ENCODE data around the gene ETF1.

ETF1 gene

GRCh38 chr5:138542956-138543729, at the start of gene ETF1:
Gene ETF1, minus strand, starts transcription at chr5:138543236. Its CDS starts 318 bp downstream, at chr5:138542918.
- ATAC-seq, result peak; percentile 93

- ATAC-seq, result no peak
Observed at GRCh38 chr5:138588013-138588788, 45.2 kb upstream of the ETF1 start.

GRCh38 chr5:138585157-138585556, 42.1 kb upstream of the ETF1 start:
- no peak for ATAC-seq

DNA sequence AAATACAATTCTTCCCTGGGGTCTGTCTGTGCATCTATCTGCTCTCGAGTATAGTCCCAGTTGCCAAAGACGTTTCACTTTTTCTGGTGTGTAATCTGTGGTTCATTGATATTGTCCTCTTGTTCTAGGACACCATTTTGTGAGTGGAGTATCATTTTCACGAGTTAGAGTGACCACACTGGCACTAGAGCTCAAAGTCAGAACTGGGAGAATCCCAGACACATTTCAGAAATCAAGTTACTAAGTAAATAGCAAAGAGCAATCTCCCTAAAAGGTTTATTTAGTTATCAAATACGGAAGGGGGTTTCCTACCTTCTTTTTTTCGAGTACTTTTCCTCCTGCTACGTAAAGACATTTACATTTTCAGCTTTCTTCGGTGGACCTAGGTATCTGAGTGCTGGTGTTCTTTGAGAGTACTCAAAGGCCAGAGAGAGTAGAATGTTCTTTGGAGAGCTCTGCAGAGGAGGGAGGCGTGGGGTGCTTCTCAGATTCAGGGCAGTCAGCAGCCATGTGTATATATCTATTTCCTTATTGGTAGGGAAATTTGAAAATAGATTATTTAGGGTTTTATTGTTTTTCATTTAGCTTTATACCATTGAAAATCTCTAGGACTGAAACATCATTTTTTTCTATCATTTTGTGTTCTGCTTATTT, 41.1 kb upstream of the ETF1 start:
- ATAC-seq, result no peak

GRCh38 chr5:138582959-138583358, 39.9 kb upstream of the ETF1 start:
- no peak for ATAC-seq

DNA sequence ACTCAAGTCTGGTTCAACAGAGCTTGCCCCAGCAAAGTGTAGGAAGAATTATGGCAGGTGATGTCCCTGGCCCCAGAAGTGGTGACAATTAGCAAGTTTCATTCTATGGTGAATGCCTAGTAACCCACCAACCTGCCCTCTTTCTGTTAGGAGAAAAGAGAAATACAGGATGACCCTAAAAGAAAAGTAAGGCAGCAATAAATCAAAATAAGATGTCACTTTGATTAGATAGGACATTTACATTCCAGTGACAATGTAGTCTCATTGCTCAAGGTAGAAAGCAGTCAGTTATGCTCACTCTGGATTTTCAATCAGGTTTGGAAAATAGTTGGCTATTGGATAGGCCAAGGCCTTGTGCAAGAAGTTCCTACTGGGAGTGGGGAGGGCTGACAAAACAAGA, 37.7 kb upstream of the ETF1 start:
- ATAC-seq, result no peak

DNA sequence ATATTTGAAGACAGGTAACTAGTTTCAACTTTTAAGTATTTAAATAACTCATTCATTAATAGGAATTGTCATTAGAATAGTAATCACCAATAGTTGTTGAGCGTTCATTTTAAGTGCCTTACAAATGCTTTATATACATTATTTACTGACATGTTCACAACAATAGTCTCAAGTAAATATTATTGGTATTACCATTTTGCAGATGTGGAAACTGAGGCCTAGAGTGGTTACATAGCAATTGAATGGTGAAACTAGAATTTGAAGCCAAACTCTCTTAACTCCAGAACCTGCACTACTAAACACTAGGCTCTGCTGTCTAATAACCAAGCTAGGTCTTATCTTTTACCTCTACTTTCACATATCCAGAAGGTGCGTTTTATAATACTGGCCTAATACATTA, 37.0 kb upstream of the ETF1 start:
- no peak for ATAC-seq

- ATAC-seq, result no peak
Observed at GRCh38 chr5:138579517-138579863, 36.5 kb upstream of the ETF1 start.

GRCh38 chr5:138577452-138577851, 34.4 kb upstream of the ETF1 start:
- no peak for ATAC-seq

- peak; percentile 83 to 85 for ATAC-seq
Observed at GRCh38 chr5:138575194-138576015, 32.4 kb upstream of the ETF1 start, which contains the start of gene HSPA9. Gene HSPA9, minus strand, starts transcription at chr5:138575401. Its CDS starts 83 bp downstream, at chr5:138575318.

GRCh38 chr5:138574744-138575193, 31.7 kb upstream of the ETF1 start:
- peak; percentile 17 to 22 for ATAC-seq

- no peak for ATAC-seq
Observed at GRCh38 chr5:138573949-138574670, 31.1 kb upstream of the ETF1 start.

- no peak for ATAC-seq
Observed at GRCh38 chr5:138573223-138573622, 30.2 kb upstream of the ETF1 start.

DNA sequence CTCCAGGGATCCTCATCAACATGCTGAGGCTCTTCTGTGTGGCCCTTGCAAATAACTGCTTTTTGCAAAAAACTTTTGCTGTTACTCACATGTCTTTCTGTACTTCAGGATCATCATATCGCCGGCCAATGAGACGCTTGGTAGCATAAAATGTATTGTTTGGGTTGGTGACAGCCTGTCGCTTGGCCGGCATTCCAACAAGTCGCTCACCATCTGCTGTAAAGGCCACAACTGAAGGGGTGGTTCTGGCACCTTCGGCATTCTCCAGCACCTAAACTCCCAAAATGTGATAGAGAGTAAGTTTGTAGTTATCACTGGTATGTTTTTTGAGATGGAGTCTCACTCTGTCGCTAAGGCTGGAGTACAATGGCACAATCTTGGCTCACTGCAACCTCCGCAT, 27.8 kb upstream of the ETF1 start:
- no peak for ATAC-seq

DNA sequence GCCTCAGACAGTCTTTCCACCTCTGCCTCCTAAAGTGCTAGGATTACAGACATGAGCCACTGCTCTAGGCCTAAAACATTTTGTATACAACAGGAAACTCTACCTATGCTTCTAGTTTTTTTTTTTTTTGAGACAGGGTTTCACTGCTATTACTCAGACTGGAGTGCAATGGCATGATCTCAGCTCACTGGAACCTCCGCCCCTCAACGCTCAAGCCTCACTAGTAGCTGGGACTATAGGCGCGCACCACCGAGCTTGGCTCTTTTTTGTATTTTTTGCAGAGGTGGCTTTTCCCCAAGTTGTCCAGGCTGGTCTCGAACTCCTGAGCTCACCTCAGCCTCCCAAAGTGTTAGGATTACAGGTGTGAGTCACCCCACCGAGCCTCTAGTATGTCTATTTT, 26.7 kb upstream of the ETF1 start:
- peak in 1 of 2 donors; percentile 22 for ATAC-seq

DNA sequence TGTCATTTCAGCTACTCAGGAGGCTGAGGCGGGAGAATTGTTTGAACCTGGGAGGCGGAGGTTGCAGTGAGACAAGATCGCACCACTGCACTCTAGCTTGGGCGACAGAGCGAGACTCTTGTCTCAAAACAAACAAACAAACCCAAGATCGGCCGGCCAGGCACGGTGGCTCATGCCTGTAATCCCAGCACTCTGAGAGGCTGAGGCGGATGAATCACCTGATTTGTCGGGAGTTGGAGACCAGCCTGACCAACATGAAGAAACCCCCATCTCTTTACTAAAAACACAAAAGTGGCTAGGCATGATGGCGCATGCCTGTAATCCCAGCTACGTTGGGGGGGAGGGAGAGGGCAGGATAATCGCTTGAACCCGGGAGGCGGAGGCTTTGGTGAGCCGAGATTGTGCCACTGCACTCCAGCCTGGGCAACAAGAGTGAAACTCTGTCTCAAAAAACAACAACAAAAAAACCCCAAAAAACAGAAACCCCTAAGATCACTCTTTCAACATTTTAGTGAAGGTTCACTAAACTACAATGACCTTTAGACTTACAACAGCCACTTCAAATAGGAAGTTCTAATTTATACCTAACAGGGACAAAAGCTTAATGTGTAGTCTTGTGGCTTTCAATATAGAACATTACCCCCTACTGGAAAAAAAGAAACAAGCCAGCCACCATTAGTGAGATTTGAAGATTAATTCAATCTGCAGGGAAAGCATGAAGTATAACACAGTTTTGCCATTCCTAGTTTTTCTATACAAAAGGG, 25.2 kb upstream of the ETF1 start:
- ATAC-seq, result no peak

DNA sequence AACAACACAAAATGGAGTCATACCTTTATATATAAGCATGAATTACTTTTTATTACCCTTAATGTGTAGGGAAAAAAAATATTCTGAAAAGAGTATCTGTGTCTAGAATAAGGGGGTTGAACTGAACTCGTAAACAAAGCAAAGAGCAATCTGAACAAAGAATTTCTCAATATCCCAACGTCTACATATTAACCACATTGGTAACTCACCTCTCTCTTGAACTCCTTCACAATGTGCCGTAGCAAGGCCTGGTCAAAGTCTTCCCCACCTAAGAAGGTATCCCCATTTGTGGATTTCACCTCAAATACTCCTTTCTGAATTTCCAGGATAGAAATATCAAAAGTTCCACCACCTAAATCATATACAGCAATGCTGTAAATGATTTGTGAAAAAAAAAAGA, 23.8 kb upstream of the ETF1 start:
- ATAC-seq, result no peak

GRCh38 chr5:138565100-138565821, 22.2 kb upstream of the ETF1 start:
- peak; percentile 66 for ATAC-seq

- ATAC-seq, result no peak
Observed at GRCh38 chr5:138564242-138564641, 21.2 kb upstream of the ETF1 start.

Measured in activated CD4-positive, CD25-positive, alpha-beta regulatory T cell treated with anti-CD3 and anti-CD28 coated beads, Interleukin-2, amount 50 U/mL, for 24 hours (primary cell).